Skin epidermis (tissue), 12 donors: ENCODE results near the gene NKAIN2.
"Not testable (repeated sequence)": the region's sequence is repeated elsewhere in the genome, so short reads cannot be mapped to it uniquely, and the experiment has no call there.

Experiments
- H3K27ac ChIP-seq, 21 experiments: fragments of 200-600 bp; sonication (generic) in 11 of 21; one replicate each; pipeline ENCODE4 v1.5.0; 2020; ENCODE audit warnings: mild to moderate bottlenecking in 3 of 21, inconsistent platforms in 2 of 21, moderate library complexity in 2 of 21
- H3K4me3 ChIP-seq, 7 experiments: fragments of 200-600 bp; sonication (generic) in 2 of 7; one replicate each; pipeline ENCODE4 v1.5.0; 2020; ENCODE audit warnings: inconsistent platforms in 2 of 7, mild to moderate bottlenecking in 2 of 7, moderate library complexity in 1 of 7

The NKAIN2 gene

DNA sequence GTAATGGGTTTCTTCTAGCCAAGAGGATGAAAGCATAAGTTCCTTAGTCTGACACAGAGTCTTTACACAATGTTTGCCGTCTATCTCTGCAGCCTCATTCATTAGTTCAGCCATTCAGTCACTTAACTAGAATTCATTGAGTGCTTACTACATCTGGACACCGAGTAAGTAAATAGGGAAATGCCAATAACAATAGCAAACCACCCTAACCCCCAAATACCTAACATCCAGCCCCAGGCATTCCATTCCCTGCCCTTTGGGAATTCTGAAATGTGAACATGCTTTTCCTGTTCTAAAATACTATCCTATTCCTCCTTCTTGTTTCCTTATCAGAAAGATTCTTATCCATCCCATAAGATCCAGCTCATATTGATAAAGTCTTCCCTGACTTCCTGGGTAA is 881.0 kb downstream of the NKAIN2 start:
- Histone ChIP-seq H3K4me3 (no peak overlapping the region), H3K27ac (no peak overlapping the region)

DNA sequence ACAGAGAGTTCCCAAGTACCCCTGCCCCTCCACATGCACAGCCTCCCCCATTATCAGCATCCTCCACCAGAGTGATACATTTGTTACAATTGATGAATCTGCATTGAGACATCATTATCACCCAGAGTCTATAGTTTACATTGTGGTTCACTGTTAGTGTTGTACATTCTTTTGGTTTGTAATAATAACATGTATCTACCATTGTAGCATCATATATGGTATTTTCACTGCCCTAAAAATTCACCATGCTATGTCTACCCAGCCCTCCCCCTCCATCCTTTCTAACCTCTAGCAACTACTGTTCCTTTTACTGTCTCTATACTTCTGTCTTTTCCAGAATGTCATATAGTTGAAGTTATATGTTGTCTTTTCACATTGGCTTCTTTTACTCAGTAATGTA is 884.7 kb downstream of the NKAIN2 start:
- Histone ChIP-seq H3K27ac (no peak overlapping the region), H3K4me3 (no peak overlapping the region)

DNA sequence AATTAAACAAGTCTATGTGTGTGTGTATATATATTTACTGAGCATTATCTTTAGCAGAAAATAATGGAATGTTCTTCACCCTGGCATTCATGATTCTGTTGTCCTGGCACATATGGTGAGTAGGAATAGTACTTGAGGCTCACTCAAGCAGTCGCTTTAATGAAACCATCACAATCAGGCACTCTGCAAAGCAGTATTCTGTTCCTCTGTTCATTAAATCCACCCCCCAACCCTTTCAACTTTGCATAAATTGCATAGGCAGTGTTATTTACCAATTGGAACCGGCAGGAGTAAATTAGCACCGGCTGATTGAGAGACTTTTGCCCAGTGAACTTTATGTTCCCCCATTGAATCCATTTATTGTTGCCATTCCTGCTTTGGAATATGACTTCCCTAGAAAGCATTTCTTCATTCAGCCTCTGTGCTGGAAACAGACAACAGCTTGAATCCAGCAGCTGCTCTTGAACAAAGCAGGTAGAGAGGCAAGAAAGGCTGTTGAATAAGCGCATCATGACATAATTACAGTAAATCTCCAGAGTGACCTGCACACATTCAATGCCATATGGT is 890.6 kb downstream of the NKAIN2 start:
- H3K27ac ChIP-seq = no peak overlapping the region
- H3K4me3 ChIP-seq = no peak overlapping the region

DNA sequence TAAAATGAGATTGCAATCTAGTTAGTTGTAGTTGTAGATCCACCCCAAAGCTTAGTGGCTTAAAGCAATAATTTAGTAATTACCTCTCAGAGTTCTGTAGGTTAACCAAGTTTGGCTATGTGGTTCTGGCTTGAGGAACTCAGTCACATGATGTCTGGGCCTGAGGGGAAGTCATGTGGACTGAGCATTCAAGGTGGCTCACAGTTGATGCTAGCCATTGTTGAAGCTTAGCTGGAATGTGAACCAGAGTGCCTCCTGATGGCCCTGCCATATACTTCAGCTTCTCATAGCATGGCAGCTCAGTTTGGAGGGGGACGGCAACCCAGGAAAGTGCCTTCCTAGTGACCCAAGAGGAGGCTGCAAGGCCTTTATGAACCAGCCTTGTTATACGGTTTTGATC is 895.4 kb downstream of the NKAIN2 start:
- H3K4me3 ChIP-seq = no peak overlapping the region
- H3K27ac ChIP-seq = no peak overlapping the region

DNA sequence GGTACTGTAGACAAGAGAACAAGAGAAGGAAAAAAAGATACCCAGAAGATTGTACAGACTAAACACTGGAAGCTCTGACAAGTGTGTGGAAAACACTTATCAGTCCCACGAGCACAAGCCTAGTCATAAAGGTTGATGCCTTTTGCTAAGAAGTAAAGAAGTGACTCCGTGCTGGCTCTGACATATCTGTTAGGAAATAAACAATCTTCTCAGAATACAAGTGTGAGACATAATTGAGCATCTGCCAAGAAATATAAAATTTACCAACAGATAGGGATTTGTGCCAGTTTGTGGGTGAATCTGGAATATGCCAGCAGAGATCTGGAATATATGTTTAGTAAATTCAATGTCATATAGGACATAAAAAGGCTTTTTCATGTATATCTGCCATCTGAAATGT is 899.9 kb downstream of the NKAIN2 start:
- no peak overlapping the region for H3K4me3 ChIP-seq

DNA sequence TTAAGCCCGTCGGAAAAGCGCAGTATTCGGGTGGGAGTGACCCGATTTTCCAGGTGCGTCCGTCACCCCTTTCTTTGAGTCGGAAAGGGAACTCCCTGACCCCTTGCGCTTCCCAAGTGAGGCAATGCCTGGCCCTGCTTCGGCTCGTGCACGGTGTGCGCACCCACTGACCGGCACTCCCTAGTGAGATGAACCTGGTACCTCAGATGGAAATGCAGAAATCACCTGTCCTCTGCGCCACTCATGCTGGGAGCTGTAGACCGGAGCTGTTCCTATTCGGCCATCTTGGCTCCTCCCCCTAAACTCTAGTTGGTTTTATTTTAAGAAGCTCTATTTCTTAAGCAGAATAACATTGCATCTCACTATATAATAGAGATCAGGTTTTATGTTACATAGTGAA is 908.9 kb downstream of the NKAIN2 start:
- not testable (repeated sequence) for H3K4me3 ChIP-seq, H3K27ac ChIP-seq

More for the DNA sequence above, 899.9 kb downstream of the NKAIN2 start:
- no peak overlapping the region for H3K27ac ChIP-seq

DNA sequence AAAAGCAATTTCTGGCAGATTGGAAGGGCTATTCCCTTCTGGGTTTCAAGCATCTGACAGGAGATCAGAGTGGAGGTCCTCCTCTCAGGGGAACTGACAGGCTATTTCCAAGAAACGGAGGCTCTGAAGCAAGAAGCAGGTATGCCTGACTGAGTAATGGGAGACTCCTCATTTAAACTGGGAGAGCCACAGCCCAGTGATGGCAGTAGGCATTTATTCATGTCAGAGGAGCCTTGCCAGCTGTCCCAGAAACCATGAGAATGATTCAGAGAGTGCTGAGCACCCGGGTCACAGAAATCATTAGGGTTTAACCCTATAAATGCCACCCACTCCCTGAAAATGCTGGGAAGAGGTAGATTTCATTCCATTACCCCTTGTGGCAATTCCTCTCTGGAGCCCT is 911.1 kb downstream of the NKAIN2 start:
- no peak overlapping the region for H3K4me3 ChIP-seq
- H3K27ac ChIP-seq = no peak overlapping the region

DNA sequence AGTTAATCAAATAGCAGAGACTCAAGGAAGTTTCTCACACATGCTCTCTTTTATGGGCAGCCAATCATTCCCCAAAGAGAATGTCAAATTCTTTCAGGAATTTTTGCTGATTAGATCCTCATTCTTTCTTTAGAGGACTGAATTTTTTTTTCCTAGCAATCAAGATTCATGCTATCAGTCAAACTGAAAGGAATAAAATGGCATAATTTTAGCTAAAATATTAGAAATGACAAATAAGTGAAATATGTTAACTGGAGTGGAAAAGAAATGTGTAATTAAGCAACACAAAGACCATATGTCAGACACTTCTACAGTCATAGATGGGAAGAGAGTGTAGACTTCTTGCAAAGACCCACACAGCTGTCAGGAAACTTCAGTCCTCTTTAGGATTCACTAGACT is 916.2 kb downstream of the NKAIN2 start:
- Histone ChIP-seq H3K4me3 (no peak overlapping the region), H3K27ac (no peak overlapping the region)

DNA sequence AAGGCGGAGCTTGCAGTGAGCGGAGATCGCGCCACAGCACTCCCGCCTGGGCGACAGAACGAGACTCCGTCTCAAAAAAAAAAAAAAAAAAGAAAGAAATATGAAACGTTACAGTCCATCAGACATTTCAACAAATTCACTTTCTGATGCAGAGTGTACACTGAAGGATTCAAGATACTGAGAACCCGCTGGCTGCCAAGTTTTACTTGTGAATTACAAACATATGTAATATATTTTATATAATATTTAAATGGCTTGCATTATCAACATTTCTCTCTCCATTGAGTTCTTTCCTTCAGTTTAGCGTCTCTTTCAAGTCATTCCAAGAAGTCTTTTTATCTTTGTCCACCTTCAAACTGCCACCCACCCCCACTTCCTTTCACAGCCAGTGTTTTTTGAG is 917.7 kb downstream of the NKAIN2 start:
- no peak overlapping the region for H3K4me3 ChIP-seq
- H3K27ac ChIP-seq = no peak overlapping the region

DNA sequence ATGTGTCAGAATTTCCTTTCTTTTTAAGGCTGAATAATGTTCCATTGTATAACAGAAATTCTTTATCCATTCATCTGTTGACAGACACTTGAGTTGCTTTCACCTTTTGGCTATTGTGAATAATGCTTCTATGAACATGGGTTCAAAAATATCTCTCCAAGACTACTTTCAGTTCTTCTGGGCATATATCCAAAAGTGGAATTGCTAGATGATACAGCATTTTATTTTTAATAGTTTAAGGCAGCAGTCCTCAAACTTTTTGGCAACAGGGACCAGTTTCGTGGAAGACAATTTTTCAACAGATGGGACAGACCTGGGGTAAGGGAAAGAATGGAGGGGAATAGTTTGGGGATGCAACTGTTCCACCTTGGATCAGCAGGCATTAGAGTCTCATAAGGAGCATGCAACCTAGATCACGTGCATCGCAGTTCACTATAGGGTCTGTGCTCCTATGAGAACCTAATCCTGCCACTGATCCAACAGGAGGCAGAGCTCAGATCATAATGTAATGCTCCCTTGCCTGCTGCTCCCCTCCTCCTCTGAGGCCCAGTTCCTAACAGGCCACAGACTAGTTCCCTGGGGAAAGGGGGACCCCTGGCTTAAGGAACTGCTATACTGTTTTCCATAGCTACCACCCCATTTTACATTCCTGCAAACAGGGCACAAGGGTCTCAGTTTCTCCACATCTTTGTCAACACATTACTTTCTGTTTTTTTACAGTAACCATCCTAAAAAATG is 918.6 kb downstream of the NKAIN2 start:
- no peak overlapping the region for H3K4me3 ChIP-seq
- no peak overlapping the region for H3K27ac ChIP-seq

DNA sequence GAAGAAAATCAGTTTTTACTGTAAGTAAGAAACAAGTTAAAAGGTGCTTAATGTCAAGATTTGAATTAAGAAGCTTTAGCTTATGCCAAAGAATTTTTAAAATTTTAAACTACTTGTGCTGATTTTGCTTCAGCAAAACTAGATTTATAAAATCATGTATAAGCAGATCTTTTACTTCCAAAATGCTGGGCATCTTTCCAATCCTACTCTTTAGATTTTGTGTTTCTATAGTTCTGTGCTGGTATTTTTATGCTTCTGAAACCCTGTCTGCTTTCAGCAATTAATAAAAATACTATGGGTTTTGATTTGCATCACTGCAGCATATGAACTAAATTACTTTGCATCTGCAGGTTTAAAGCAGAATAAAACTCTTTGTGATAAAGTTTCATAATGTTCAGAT is 920.0 kb downstream of the NKAIN2 start:
- Histone ChIP-seq H3K4me3 (no peak overlapping the region), H3K27ac (no peak overlapping the region)

DNA sequence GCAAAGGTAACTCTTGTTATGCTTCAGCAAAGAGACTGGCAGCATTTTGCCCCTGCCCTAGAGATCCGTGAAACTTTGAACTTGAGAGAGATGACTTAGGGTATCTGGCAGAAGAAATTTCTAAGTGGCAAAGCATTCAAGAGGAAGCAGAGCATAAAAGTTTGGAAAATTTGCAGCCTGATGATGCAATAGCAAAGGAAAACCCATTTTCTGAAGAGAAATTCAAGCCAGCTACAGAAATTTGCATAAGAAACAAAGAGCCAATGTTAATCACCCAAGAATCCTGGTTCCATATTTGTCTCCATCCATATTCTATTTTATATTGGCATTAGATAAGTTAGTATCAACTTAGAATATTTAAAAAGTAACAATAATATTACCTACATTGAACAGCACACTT is 934.1 kb downstream of the NKAIN2 start:
- not testable (repeated sequence) for H3K4me3 ChIP-seq, H3K27ac ChIP-seq

DNA sequence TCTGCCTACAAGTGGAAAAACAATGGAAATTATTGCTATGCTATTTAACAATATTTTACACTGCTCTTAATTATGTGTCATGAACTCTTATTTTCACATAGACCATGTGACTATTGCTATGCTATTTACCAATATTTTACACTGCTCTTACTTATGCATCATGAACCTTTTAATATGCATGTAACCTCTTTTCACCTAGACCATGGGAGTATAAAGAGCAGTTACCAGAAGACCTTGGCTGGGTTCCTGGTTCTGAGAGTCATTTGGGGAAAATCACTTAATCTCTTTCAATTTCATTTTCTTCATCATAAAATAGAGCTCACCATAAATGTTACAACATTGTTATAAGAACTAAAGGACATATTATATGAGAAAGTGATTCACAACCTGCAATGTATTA is 934.8 kb downstream of the NKAIN2 start:
- Histone ChIP-seq H3K4me3 (no peak overlapping the region), H3K27ac (no peak overlapping the region)

DNA sequence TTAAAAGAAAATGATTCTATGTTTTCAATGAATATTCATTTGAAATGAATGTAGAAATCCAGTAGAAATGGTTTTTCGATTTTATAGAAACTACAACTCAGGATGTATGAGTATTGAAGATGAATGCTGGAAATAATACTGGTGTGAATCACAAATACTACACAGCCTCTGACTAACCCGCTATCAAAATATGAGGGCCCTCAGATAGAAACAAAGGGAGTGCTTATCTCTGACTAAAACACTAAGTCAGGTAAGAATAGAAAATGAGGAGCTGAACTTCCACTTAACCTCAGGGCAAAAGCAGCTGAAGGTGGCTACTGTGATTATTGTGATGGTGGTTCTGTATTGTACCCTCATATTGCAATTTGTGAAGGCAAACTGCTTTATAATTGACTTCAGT is 937.7 kb downstream of the NKAIN2 start:
- Histone ChIP-seq H3K4me3 (no peak overlapping the region), H3K27ac (no peak overlapping the region)

DNA sequence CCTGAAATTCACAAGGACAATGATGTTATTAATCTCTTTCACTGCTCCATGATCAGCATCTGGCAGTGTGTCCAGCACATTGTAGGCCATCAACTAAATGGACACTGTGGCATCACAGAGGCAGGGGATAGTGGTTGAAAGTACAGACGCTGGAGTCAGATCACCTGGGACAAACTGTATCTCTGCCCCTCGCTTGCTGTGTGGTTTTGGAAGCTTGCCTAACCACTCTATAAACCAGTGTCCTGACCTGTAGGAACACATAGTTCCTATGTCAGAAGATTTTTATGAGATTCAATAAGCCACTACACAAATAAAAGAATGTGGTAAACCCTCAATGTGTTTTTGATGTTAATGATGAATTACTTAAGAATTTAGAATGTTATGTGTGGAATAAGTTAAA is 939.3 kb downstream of the NKAIN2 start:
- H3K27ac ChIP-seq = no peak overlapping the region
- no peak overlapping the region for H3K4me3 ChIP-seq

DNA sequence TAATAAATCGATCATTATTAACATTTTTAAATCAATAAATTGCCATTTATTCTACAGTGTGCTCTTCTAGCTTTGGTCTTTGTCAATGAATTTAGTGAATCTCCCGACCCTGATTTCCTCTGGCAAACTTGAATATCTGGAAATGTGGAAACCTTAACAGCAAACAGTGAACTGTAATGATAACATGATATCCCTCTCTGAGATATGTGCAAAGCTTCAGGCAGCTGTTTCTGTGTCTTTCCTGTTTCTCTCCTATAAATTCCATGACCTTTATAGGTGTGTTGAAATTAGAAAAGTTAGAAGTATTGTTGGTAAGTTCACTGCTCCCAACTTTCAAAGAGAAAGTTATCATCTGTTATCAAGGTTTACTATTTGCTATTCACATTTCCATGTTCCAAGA is 939.8 kb downstream of the NKAIN2 start:
- no peak overlapping the region for H3K4me3 ChIP-seq
- no peak overlapping the region for H3K27ac ChIP-seq

DNA sequence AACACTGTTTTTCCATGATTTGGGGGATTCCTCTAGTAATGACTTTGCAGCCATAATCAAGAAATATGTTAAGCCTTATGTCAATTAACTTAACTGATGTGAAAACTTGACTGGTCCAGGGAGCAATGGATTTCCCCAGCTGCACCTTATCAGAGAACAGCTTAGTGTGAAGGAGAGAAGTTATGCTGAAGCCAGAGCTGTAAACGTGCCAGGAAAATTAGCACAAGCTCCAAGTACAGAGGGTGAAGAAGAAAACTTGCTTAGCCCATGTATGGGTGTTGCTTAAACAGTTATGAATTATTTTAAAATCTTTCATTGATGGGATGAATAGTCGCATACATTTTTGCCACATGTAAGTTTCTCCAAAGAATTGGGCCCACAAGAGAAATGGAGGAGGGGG is 943.7 kb downstream of the NKAIN2 start:
- Histone ChIP-seq H3K27ac (no peak overlapping the region), H3K4me3 (no peak overlapping the region)

DNA sequence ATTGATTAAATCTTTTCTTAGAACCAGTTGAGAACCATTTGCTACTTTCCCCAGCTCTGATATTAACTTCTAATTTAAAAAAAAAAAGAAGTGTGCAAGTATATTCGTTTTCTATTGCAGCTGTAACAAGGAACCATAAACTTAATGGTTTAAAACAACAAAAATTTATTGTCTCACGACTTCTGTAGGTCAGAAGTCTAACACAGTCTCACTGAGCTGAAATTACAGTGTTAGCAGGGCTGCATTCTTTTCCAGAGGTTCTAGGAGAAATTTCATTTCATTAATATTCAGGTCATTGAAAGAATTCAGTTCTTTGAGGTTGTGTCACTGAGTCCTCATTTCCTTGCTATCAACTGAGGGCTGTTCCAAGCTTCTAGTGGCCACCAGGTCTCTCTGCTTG is 945.1 kb downstream of the NKAIN2 start:
- no peak overlapping the region for H3K4me3 ChIP-seq
- H3K27ac ChIP-seq = no peak overlapping the region

DNA sequence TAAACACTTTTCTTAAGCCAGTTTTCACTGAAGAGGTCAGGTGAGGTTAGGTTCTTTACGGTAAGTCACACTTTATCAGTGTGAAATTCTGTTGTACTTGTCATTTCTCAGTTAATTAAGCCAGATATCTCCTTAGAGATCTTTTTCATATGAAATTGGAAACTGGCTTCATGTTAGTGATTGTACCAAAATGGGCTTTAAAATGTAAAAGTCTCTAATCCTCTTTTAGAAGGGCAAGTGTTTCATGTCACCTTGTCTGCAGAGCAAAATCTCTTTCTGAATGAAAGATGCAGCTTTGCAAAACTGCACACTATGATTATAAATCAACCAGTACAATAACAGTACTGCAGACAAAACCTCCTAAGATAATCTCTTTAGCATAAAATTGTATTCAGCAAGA is 949.3 kb downstream of the NKAIN2 start:
- Histone ChIP-seq H3K27ac (no peak overlapping the region), H3K4me3 (no peak overlapping the region)

DNA sequence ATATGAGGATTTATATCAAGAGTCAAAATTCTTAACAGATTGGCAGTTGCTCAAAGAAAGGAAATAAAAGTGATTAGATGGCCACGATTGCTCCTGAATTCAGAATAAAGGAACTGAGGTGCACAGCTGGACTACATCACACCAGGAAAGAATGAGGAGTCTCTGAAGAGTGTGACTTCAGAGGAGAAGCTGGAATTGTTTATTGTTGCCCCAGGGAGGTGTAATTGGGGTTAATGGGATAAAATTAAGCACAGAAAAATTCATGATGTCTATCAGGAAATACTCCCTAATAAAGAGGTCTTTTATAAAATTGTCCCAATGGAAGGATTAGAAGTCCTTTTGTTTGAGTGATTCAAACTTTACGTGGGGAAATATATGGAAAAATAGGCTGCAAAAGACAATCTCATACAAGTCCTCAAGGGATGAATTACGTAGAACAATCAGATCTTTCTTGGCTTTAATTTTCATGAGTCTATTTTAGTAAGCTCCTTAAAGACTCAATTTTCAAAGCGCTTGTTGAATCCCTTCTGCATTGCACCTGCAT is 950.0 kb downstream of the NKAIN2 start:
- Histone ChIP-seq H3K4me3 (no peak overlapping the region), H3K27ac (no peak overlapping the region)

DNA sequence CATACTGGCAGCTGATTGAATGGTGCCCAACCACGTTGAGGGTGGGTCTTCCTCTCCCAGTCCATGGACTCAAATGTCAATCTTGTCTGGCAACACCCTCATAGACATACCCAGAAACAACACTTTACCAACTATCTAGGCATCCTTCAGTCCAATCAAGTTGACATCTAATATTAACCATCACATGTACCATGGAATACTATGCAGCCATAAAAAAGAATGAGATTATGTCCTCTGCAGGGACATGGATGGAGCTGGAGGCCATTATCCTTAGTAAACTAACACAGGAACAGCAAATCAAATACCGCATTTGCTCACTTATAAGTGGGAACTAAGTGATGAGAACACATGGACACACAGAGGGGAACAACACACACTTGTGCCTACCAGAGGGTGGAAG is 951.7 kb downstream of the NKAIN2 start:
- H3K4me3 ChIP-seq = no peak overlapping the region
- H3K27ac ChIP-seq = no peak overlapping the region

DNA sequence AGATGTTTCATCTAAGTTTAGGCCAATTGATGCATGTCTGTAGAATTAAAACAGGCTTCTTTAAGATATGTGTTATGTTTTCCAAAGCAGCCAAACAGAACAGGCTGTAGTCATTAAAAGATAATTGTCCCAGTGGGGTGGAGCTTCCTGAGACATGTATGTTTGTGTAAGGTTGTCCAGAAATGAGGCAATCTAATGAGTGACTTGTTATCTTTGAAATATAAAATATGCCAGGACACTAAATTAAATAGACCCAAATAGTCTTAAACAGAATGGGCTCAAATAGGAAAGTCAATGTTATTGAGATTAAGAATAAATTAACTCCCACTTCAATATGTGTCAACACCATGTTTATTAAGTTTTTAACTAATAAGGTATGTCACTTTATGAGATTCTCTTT is 953.9 kb downstream of the NKAIN2 start:
- Histone ChIP-seq H3K27ac (no peak overlapping the region), H3K4me3 (no peak overlapping the region)
